ENCODE data around the gene MPPED1.

Gene MPPED1

DNA sequence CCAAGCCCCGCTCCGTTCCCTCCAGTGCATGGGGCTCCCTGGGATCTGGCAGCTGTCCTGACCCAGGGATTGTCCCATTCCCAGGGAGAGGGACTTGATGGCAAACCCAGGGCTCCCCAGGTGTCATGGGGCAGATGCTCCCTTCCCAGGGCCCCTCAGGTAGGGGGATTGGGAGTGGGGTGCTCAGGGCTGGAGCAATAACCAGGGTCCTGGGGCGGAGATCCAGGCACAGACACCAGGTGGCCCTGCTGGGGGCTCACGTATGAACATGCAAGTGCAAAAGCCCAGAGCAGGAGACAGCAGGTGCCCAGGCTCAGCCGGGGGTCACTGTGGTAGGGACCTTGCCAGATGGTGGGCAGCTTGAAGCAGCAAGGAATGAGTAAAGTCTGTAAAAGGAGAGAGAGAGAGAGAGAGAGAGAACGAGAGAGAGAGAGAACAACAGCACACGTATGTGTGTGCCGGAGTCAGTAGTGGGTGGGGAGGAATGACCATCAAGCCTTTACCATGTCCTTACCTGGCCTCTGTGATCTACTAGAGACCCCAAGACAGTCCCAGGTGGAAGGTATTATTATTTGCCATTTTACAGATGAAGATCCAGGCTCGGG is 19.3 kb upstream of the MPPED1 start:
- DNase-seq (ENCODE audit: low spot score): no peak

DNA sequence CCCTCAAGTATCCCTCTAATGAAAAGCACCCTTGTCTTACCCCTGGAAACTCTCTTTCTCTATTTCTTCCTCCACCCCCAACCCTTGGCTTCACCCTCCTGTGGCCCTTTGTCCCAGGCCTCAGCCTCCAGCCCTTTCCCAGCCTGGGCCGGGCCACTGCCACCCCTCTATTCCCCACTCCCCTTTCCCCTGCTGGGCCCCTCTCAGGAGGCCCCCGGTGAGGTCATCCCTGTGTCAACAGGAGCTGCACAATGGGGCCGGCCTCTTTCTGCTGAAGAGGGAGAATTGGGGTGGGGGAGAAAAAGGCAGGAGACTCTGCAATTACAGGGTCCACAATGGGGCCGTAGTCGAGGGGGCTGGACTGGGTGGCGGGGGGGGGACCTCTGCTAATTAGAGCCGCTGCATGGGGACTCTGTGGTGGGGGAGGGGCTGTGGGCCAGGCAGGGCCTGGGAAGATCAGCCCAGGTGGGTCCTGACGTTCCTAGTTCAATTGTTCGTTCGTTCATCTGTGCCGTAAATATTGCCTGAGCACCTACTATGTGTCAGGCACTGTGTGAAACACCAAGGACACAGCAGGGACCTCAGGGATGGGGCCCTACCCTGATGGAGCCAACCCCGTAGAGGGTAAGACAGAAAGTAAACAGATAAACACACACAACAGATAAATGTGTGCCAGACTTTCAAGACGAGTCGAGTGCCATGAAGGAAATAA is 18.5 kb upstream of the MPPED1 start:
- no peak for DNase-seq (ENCODE audit: low spot score)

DNA sequence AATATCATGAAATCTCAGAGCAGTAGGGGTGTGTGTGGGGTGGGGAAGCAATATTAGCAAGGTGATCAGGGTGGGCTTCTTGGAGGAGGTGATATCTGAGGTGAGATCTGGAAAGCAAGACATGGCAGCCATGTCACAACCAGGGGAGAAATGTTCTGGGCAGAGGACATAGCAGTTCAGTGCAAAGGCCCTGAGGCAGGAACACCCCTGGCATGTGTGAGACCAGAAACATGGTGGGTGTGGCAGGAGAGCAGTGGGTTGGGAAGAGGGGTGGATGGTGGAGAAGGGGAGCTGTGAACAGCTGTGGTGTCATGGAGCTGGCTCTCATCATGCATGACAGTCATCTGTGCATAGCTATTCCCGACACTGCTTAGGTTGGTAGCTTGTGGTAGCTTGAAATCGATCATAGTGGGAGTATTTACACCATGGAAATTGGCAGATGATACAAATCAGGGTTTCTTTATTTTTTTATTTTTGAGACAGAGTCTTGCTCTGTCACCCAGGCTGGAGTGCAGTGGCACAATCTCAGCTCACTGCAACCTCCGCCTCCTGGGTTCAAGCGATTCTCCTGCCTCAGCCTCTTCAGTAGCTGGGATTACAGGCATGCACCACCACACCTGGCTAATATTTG is 17.9 kb upstream of the MPPED1 start:
- DNase-seq (ENCODE audit: low spot score): no peak

DNA sequence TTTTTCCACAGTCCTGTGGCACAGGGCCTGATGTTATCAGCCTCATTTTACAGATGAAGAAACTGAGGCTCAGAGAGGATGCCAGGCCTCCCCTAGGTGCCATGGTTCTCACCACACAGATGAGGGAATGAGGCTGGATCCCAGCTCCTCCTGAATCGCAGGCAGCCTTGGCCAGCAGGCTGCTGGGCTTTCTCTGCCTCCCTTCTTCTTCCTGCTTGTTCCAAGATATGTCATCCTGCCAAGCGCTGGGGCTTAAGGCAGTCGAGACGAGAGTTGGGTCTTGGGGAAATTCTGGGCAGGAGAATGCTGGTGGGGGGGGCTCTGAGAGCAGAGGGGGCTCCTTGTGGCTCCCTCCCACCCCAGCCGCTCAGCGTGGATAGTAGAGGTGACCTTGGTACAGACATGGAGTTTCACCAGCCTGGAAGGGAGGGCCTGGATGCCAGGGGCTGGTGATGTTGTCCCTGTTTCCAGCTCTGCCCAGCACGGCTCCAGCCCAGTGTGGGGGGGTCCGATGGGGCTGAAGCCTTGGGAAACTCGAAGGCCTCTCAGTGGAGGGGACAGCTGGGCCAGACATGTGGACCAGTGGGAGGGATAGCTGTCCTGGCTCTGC is 16.6 kb upstream of the MPPED1 start:
- DNase-seq (ENCODE audit: low spot score): no peak

DNA sequence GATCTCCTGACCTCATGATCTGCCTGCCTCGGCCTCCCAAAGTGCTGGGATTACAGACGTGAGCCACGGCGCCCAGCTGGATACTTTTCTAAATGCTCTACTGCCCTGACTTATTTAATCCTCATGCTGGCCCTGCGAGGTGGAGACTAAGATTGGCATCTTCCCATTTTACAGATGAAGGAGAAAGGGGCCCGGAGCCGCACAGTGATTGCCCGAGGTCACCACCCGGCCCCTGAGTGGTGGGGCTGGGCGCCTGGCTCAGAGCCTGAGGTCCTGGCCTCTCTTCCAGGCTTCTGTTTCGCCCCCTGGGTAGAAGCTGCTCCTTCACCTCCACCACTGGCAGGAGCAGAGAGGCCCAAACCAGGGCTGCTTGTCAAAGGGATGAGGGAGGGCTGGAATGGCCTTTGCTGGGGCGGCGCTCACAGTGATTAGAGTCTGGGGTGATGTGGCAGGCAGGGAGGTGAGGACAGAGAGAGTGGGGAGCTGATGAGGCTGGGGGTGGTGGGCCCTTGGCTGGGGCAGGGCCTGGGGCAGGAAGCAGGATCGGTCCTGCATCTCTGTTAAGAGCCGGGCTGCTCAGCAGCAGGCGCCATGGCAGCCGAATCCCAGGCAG is 15.4 kb upstream of the MPPED1 start:
- no peak for DNase-seq (ENCODE audit: low spot score)

DNA sequence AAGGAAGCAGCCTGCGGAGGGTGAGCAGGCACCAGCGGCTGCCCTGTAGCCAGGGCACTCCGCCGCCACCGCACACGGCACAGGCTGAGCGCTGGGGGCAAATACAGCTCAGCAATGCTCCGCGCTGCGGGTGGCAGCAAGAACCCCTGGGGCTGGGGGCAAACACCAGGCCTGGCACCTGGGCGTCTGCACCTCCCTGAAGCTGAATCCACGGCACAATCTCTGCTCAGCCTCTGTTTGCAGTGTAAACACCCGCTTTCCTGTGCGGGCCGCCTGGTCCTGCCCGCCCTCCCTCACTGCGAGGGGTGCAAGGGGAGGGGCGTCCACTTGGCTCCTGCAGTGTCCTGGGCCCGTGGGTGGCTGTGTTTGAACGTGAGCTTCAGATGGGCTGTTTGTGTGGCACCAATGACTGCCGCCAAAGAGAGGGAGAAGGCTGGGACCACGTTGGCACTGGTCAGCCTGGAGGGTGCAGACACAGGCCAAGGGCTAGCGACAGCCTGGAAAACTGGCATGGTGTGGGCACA is 14.8 kb upstream of the MPPED1 start:
- no peak for DNase-seq (ENCODE audit: low spot score)

DNA sequence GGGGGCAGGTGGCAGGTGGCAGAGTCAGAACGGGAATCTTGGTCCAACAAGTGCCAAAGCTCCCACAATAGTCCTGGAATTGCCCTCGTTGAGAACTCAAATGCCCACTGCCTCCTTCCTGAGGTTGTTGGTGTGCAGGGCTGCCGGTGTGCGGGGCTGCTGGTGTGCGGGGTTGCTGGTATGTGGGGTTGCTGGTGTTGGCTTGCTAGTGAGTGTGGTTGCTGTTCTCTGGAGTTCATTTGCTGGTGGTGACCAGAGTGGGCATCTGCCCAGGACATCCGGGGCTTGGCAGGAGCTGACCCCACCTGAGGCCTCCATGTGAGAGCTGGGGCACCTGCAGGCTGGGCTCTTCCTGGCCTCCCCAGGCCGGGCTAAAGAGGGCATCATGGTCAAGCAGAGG is 14.0 kb upstream of the MPPED1 start:
- no peak for DNase-seq (ENCODE audit: low spot score)

DNA sequence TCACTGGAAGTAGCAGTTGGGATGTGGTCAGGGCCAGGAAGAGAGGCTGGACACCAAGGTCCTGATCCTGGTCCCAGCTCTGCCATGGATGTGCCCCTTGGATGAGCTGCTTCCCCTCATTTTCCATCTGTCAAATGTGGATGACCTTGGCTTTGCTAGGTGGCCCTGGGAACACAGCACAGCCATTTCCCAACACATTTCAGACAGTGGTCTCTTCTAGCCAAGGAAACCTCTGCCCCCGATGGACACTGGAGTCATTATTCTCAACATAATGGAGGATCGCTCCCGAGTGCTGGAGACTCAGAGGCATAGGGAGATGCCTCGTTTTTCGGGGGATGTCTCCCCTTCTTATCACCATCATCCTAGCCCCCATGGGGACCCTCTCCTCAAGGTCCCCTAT is 13.6 kb upstream of the MPPED1 start:
- no peak for DNase-seq (ENCODE audit: low spot score)

DNA sequence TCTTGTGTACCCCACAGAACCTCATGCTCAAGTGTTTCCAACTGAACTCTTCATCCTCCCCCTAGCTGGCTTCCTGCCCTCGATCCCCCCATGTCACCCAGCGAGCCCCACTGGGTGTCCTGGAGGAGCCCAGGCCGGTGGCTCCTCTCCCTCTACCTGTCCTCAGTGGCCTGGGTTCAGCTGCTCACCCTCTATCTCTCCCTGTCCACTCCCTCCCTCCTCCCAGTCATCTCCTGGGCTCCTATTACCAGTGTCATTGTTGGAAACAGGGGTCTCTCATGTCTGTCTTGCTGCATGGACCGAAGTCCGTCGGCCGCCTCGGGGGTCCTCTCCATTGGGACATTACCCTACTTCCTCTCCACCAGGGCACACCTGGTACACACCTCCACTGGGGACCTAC is 12.9 kb upstream of the MPPED1 start:
- no peak for DNase-seq (ENCODE audit: low spot score)

DNA sequence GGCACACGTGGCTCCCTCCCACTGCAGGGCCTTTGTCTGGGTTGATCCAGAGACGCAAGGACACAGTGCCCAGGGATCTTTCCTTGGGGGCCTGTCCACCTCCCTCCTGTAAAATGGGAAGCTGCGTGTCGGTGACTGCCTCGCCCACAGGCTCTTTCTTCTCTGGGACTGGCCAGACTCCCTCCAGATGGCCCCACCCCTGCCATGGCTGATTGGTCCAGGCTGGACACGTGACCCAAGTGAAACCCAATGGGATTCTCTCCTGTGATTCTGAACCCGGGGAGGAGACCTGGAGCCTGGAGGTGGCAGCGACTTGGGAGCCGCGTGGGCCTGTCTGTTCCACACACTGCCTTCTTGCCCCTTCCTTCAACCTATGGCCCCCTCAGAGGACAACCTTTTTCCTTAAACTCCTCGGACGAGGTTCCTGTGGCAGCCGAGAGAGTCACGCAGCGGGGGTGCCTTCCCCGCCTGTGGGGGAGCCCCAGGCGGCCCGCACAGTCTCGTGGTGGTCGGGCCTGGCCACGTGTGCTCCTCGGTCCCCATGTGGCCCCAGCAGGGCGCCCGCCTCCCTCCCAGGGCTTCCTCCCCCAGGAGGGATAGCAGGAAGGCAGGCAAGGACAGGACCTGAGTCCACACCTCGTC is 12.4 kb upstream of the MPPED1 start:
- no peak for DNase-seq (ENCODE audit: low spot score)

DNA sequence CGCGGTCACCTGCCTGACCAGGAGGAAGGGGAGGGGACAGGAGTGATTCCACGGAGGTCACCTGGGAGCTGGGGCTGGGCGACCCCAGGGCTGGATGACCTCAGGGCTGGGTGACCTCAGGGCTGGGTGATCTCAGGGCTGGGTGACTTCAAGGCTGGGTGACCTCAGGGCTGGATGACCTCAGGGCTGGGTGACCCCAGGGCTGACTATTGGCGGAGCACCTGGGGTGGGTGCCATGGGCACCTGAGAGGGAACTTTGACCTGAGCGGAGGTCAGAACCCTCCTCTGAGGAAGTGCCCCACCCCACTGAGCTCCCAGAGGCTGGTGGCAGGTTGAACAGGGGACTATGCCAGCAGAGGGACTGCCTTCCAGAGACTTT is 11.8 kb upstream of the MPPED1 start:
- no peak for DNase-seq (ENCODE audit: low spot score)

DNA sequence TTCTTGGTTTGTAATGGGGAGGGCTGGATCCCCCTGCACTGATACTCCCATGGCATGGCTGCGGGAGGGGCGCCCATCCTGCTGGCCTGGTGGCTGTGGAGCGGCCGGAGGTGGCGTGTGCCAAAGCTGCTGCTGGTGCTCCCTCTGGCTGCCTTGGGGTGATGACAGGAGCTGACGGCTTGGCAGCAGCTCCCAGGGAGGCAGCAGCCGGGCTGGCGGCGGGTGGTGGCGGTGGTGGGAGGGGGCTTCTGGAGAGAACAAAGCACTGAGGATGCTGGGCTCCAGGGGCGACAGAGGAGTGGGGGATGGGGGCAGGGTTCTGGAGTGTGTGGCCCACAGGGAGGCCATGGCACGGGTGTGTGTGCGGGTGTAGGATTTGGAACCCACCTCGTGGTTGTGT is 11.4 kb upstream of the MPPED1 start:
- DNase-seq (ENCODE audit: low spot score): no peak

DNA sequence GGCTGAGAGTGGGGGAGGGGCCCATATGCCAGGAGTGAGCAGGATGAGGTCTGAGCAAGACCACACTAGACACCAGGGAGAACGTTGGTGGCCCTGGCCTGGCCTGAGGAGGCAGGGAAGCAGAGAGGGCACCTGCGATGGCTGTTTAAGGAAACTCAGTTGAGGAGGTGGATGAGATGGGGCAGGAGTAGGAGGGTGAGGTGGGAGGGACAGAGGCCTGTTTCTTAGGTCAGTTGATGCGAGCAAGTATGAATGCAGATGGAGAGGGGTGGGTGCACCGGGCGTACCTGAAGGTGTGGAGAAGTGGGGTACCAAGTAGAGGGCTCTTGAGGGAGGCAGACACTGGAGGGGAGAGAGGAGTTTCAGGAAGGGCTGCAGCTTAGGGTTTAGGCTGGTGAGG is 10.6 kb upstream of the MPPED1 start:
- no peak for DNase-seq (ENCODE audit: low spot score)

DNA sequence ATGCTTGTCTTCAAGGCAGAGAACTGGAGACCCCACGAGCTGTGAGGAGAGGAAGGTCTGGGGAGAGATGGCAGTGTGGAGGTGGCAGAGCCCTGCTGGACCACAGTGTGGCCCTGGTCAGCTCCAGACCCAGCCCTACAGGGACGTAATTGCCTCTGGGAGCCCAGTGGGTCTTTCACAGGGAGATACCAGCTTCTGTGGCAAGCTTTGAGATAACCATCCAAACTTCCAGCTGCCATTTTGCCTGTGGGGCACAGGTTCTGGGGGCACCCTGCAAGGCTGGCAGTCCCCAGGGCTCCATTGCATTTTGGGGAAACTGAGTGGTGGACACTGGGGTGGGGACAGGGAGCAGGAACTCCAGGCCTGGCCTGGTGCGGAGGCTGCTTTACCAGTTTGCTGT is 10.2 kb upstream of the MPPED1 start:
- DNase-seq (ENCODE audit: low spot score): no peak

DNA sequence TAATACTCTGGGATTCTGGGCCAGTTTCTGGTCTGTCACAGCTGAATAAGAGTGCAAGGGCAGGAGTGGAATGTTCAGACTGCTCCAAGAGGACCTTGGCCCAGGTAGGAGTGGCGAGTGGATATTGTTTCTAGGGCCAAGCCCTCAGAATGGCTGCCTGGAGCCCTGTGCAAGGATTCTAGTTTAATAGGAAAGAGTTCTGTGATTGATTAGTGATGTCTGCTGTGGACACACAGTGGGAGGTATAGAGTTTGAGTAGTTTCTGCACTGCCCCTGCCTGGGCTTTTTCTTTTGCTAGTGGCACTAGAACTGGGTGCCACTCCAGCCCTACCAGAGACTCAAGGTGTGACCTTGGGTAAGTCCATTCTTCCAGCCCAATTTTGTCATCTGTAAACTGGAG is 9.7 kb upstream of the MPPED1 start:
- no peak for DNase-seq (ENCODE audit: low spot score)

DNA sequence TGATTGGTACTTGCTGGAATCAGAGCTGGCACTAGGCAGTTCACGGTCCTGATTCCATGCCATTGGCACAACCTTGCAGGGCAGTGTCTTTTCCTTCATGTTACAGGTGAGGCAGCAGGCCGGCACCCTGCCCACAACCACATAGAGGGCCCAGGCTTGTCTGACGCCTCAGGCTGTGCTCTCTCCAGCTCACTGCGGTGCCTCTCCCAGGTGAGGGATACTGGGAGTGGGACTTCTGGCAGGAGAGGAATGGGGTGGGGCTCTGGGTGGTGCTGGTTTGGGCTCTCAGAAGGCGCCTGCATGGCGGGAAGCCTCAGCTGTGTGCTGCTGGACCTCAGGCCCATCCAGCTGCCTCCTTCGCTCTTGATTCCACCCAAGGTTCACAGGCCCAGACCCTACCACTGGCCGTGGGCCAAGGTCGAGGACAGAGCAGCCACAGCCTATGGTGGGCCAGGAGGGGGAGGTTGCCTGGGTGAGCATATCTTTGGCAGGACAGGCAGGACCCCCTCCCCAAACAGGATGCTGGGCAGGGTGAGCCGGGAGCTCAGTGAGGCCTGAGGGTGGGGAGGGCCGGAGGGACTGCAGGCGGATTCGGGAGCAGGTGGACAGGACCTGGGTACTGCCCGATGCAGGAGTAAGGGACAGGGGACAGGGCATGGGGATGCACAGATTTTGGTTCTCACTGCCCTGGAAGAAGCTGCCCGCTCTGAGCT is 7.0 kb upstream of the MPPED1 start:
- DNase-seq (ENCODE audit: low spot score): no peak

DNA sequence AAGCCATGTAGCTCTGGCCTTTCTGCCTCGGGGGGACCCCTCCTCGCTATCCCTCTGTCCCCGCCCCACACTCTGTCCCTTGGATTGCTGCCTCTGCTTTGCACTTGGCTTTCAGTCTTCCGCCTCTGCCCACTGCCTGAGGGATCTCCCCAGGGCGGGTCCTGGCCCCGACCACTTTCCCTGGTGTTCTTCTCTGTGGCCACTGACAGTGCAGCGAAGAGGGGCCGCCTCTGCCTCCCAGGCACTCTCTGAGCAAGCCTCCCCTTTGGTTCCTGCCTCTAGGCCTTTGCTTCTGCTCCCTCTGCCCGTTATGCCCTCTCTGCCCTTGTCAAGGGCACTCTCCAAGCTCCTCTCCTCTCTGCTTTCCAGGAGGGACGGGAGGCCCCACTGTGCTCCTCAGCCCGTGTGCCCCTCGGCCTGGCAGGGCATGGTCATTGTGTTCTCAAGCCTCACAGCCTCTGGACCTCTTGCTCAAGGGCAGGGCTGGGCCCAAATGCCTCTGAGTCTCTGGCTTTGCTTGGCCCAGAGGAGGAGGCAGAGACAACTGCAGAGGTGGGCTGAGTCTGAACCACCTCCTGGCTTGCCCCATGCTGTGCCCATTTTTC is 5.5 kb upstream of the MPPED1 start:
- DNase-seq (ENCODE audit: low spot score): no peak

DNA sequence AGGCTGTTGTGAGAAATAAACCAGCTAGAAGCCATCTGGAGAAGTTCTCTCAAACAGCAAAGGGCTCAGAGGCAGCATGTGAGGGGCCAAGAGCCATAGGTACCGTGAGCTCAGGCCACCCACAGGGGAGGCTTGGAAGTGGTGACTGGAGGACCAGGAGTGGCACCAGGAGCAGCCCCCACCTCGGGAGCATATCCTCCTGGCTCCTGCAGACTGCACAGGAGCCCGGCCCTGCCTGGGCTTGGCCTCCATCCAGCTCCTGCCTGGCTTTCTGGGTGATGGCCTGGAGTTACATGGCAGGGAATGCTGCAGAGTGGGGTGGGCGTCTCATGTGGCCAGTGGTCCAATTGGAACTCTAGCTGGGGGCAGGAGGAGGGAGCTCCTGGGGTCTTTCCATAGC is 4.2 kb upstream of the MPPED1 start:
- DNase-seq (ENCODE audit: low spot score): no peak

DNA sequence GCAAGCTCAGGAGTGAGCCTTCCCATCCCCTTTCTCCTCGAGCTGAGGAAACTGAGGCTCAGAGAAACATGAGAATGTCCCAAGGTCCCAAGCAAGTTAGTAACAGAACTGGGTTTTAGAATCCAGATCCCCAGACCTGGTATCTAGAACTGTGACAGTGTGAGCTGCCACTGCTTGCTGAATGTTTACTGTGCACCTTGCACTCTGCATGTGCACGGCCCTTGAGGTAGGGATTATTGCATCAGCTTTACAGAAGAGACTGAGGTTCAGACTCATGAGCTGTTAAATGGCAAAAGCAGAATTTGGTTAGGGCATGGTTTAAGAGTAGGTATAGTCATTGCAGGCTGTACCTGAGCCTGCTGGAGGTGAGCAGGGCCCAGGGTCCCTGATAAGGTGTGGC is 3.8 kb upstream of the MPPED1 start:
- no peak for DNase-seq (ENCODE audit: low spot score)

DNA sequence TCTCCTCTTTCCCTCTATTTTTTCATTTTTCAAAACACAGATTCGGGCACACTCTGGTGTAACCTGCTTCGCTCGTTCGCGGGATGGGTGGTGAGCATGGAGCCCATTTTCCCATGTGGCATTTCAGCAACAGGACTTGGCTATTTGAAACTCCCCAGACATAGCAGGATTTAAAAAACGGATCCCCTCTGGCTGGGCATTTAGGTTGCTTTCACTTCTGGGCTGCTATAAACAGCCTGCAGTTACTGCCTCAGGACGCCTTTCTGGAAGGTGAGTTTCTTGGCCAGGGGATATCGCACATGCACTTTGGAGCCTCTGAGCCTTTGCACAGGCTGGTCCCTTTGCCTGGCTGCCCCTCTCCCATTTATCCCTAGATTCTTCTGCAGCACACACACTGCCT is 2.8 kb upstream of the MPPED1 start:
- no peak for DNase-seq (ENCODE audit: low spot score)

DNA sequence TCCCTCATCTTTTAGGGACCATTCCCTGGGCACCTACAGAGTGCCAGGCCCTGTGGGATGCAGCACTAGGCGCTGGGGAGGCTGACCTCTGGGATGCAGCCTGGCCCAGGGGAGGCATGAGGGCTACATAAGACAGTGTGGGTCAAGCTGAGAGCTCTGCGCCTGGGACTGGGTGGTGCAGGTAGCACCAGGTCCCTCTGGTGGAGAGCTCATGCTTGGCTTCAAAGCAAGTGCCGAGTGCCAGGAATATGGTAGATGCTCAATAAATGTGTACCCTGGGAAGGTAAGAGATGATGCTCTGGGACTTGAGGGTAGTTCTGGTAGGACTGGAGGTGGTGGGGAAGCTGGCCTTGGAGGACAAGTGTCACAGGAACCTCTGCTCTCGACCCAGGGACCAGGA is 2.0 kb upstream of the MPPED1 start:
- no peak for DNase-seq (ENCODE audit: low spot score)

All from hematopoietic multipotent progenitor cell treated with erythropoietin and hydrocortisone succinate and interleukin-3 and kit ligand, for 17 days (in vitro differentiated cells).